ENCODE measurements around the gene GIPR.

The GIPR gene

GRCh38 chr19:45660636-45661035 is 7.4 kb upstream of the GIPR start:
- H3K4me1 ChIP-seq (ENCODE audit: control insufficient read depth in 1 of 2, insufficient read depth in 1 of 2, low read depth in 1 of 2, low read length in 1 of 2) = no peaks in the 10 kb centered on the region
- H3K27ac ChIP-seq = no peak overlapping the region
- no peaks in the 10 kb centered on the region for H3K9me3 ChIP-seq
- no peak for TF ChIP-seq CTCF (IDR thresholded peaks at IDR 0.05)
- H3K4me3 ChIP-seq (ENCODE audit: low read depth in 1 of 2, low read length in 1 of 2) = no peak overlapping the region
- H3K36me3 ChIP-seq = no peaks in the 10 kb centered on the region
- H3K27me3 ChIP-seq = peaks cover 40% of the 10 kb centered on the region

- Histone ChIP-seq H3K4me3 (ENCODE audit: low read depth in 1 of 2, low read length in 1 of 2) (no peak overlapping the region), H3K9me3 (no peaks in the 10 kb centered on the region), H3K4me1 (ENCODE audit: control insufficient read depth in 1 of 2, insufficient read depth in 1 of 2, low read depth in 1 of 2, low read length in 1 of 2) (peaks cover 16 to 17% of the 10 kb centered on the region in 2 experiments), H3K27me3 (peaks cover 59% of the 10 kb centered on the region), H3K27ac (no peak overlapping the region), H3K36me3 (no peaks in the 10 kb centered on the region)
- no peak for TF ChIP-seq CTCF (IDR thresholded peaks at IDR 0.05)
Observed at GRCh38 chr19:45663800-45664199, 4.2 kb upstream of the GIPR start.

- Histone ChIP-seq H3K4me1 (ENCODE audit: control insufficient read depth in 1 of 2, insufficient read depth in 1 of 2, low read depth in 1 of 2, low read length in 1 of 2) (peaks cover 24% of the 10 kb centered on the region in 2 experiments), H3K36me3 (no peaks in the 10 kb centered on the region), H3K4me3 (ENCODE audit: low read depth in 1 of 2, low read length in 1 of 2) (no peak overlapping the region), H3K9me3 (no peaks in the 10 kb centered on the region), H3K27me3 (peaks cover 59% of the 10 kb centered on the region), H3K27ac (no peak overlapping the region)
- no peak for TF ChIP-seq CTCF (IDR thresholded peaks at IDR 0.05)
Observed at GRCh38 chr19:45664575-45664974, 3.4 kb upstream of the GIPR start.

- Histone ChIP-seq H3K9me3 (no peaks in the 10 kb centered on the region), H3K4me3 (ENCODE audit: low read depth in 1 of 2, low read length in 1 of 2) (peak overlapping the region; percentile 36 to 44), H3K27me3 (peaks cover 83% of the 10 kb centered on the region), H3K4me1 (ENCODE audit: control insufficient read depth in 1 of 2, insufficient read depth in 1 of 2, low read depth in 1 of 2, low read length in 1 of 2) (peaks cover 31 to 33% of the 10 kb centered on the region in 2 experiments), H3K27ac (no peak overlapping the region), H3K36me3 (no peaks in the 10 kb centered on the region)
- TF ChIP-seq CTCF (IDR thresholded peaks at IDR 0.05) = no peak
Observed at GRCh38 chr19:45668342-45668871, 386 bp downstream of the GIPR start.

- H3K4me3 ChIP-seq (ENCODE audit: low read depth in 1 of 2, low read length in 1 of 2) = no peak overlapping the region
- H3K36me3 ChIP-seq = no peaks in the 10 kb centered on the region
- no peaks in the 10 kb centered on the region for H3K9me3 ChIP-seq
- H3K27ac ChIP-seq = no peak overlapping the region
- peaks cover 100% of the 10 kb centered on the region for H3K27me3 ChIP-seq
- H3K4me1 ChIP-seq (ENCODE audit: control insufficient read depth in 1 of 2, insufficient read depth in 1 of 2, low read depth in 1 of 2, low read length in 1 of 2) = peaks cover 31 to 33% of the 10 kb centered on the region in 2 experiments
- TF ChIP-seq CTCF (IDR thresholded peaks at IDR 0.05) = no peak
Observed at GRCh38 chr19:45670670-45671453, 2.8 kb downstream of the GIPR start.

All from neutrophil (primary cell).